ENCODE results near the gene VPS33B. TPM values are rescaled to one million over a fixed set of nuclear protein-coding genes. Genes with fewer than 3 reads are reported as not detected.

Gene VPS33B
- total and polyA plus RNA-seq, 2 of the 13 experiments (the other 11 are each of a cell fraction or from before 2014, with no cell fraction given): 15.8 to 16.5 TPM

DNA sequence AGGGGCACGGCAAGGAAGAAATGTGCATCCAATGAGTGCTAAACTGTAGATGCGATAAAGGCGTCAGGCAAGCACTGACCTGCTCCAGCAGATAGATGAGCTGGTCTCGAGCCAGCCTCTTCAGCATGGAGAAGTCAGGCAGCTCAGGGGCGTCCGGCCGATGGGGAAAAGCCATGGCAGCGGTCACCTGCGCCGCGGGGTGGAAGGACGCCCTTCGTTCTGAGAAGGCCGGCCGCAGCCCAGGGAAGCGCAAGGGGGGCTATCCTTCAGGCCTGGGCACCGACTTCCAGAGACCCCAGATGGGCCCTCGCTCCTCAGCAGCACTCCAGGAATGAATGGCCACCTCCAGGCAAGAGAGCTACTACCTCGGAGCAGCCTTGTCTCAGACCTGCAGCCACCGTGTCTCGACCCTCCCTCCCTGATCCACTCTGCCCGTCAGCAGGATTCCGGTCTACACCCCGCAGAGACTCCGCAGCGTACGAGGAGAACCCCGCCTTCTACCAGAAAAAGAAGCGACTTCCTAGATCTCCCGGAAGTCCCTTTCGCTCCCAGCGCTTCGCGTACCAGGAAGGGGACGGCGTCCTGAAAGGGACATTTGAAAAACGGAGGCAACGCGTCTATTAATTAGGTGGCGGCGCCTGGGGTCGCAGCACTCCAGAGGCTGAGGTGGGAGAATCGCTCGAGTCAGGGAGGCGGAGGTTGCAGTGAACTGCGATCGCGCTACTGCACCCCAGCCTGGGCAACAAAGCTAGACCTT, at the start of gene VPS33B (continued):
- TF ChIP-seq ZHX2 (IDR thresholded peaks at IDR 0.05; ENCODE audit: low read depth): peak; percentile 59
- no peak for TF ChIP-seq ZHX2 (CRISPR knock-in tag; IDR thresholded peaks at IDR 0.05; ENCODE audit: borderline replicate concordance)
- no peak for TF ChIP-seq MTA3 (CRISPR knock-in tag; IDR thresholded peaks at IDR 0.05)
- no peak for TF ChIP-seq RARA (CRISPR knock-in tag; IDR thresholded peaks at IDR 0.05)
- no peak for TF ChIP-seq TEAD2 (CRISPR knock-in tag; IDR thresholded peaks at IDR 0.05)
- TF ChIP-seq ZFX (CRISPR knock-in tag; IDR thresholded peaks at IDR 0.05; ENCODE audit: low read depth): peak; percentile 82
- no peak for TF ChIP-seq CSRNP2 (CRISPR knock-in tag; conservative IDR thresholded peaks at IDR 0.05; ENCODE audit: low read depth)
- TF ChIP-seq LCORL (IDR thresholded peaks at IDR 0.05): no peak
- 0 out of 2 replicates have a peak, but pooled peaks have one; percentile 33 for TF ChIP-seq LCORL (CRISPR knock-in tag; IDR thresholded peaks at IDR 0.05)
- TF ChIP-seq TBL1XR1 (IDR thresholded peaks at IDR 0.05; ENCODE audit: borderline replicate concordance, low read length, partially characterized antibody): no peak
- peak; percentile 96 for TF ChIP-seq GATAD1 (CRISPR knock-in tag; IDR thresholded peaks at IDR 0.05)
- TF ChIP-seq ZNF652 (CRISPR knock-in tag; IDR thresholded peaks at IDR 0.05; ENCODE audit: borderline replicate concordance, low read depth): no peak
- TF ChIP-seq ZNF280D (CRISPR knock-in tag; IDR thresholded peaks at IDR 0.05): peak; percentile 65; the same call in 1 of the 2 replicates
- TF ChIP-seq AGO1 (IDR thresholded peaks at IDR 0.05; ENCODE audit: low read depth, low read length, poor library complexity, severe bottlenecking): no peak
- TF ChIP-seq MIXL1 (CRISPR knock-in tag; IDR thresholded peaks at IDR 0.05): peak; percentile 100
- TF ChIP-seq SAP130 (CRISPR knock-in tag; IDR thresholded peaks at IDR 0.05; ENCODE audit: low read depth): peak; percentile 97
- TF ChIP-seq ZSCAN20 (CRISPR knock-in tag; IDR thresholded peaks at IDR 0.05; ENCODE audit: borderline replicate concordance): peak; percentile 73; the same call in 1 of the 2 replicates
- peak; percentile 17 for TF ChIP-seq YEATS4 (CRISPR knock-in tag; IDR thresholded peaks at IDR 0.05; ENCODE audit: borderline replicate concordance)
